Measurements from ENCODE around the gene RBM19.

RBM19 gene

DNA sequence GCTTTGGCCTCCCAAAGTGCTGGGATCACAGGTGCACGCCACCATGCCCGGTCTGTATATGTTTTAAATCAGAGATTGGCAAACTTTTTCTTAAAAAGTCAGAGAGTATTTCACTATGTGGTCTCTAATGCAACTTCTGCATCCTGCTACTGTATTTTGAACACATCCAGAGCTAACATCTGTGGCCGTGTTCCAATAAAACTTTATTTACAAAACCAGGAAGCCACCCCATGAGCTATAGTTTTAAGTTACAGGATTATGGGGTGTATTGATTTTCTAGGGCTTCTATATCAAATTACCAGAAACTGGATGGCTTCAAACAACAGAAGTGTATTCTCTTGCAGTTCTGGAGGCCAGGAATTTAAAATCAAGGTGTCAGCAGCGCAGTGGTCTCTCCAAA is 5.3 kb upstream of the RBM19 start:
- TF ChIP-seq CTCF (IDR thresholded peaks at IDR 0.05; ENCODE audit: borderline replicate concordance, control extremely low read depth, extremely low read depth, insufficient read depth, missing control alignments) = no peak
- DNase-seq (ENCODE audit: low spot score) = no peak
- in situ Hi-C loops (cut with MboI; ENCODE audit: low sequenced_read_pairs, unreplicated experiment) = no loop called here

DNA sequence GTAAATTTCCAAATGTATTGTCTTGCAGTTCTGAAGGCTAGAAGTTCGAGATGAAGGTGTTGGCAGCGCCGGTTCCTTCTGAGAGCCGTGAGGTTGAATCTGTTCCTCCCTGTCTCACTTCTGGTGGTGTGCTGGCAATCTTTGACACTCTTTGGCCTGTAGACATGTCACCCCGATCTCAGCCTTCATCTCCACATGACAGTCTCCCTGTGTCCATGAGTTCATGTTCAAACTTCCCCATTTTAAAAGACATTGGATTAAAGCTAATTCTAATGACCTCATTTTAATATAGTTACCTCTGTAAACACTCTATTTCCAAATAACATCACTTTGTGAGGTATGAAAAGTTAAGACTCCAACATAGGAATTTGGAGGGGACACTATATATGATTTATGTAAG is 4.1 kb upstream of the RBM19 start:
- in situ Hi-C loops (cut with MboI; ENCODE audit: low sequenced_read_pairs, unreplicated experiment) = no loop called here
- no peak for DNase-seq (ENCODE audit: low spot score)
- no peak for TF ChIP-seq CTCF (IDR thresholded peaks at IDR 0.05; ENCODE audit: borderline replicate concordance, control extremely low read depth, extremely low read depth, insufficient read depth, missing control alignments)

DNA sequence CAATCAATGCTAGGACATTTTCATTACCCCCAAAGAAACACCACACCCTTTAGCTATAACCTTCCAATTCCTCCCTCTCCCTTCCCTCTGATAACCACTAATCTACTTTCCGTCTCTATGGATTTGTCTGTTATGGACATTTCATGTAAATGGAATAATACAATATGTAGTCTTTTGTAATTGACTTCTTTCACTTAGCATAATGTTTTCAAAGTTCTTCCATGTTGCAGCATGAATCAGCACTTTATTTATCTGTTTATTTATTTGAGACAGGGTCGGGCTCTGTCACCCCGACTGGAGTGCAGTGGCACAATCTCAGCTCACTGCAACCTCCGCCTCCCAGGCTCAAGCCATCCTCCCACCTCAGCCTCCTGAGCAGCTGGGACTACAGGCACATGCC is 1.2 kb upstream of the RBM19 start:
- TF ChIP-seq CTCF (IDR thresholded peaks at IDR 0.05; ENCODE audit: borderline replicate concordance, control extremely low read depth, extremely low read depth, insufficient read depth, missing control alignments) = no peak
- in situ Hi-C loops (cut with MboI; ENCODE audit: low sequenced_read_pairs, unreplicated experiment) = no loop called here
- no peak for DNase-seq (ENCODE audit: low spot score)

- in situ Hi-C loops (cut with MboI; ENCODE audit: low sequenced_read_pairs, unreplicated experiment) = no loop called here
- no peak for DNase-seq (ENCODE audit: low spot score)
- no peak for TF ChIP-seq CTCF (IDR thresholded peaks at IDR 0.05; ENCODE audit: borderline replicate concordance, control extremely low read depth, extremely low read depth, insufficient read depth, missing control alignments)
These were observed 3.4 kb downstream of the RBM19 start for GRCh38 chr12:113962733-113963132.

DNA sequence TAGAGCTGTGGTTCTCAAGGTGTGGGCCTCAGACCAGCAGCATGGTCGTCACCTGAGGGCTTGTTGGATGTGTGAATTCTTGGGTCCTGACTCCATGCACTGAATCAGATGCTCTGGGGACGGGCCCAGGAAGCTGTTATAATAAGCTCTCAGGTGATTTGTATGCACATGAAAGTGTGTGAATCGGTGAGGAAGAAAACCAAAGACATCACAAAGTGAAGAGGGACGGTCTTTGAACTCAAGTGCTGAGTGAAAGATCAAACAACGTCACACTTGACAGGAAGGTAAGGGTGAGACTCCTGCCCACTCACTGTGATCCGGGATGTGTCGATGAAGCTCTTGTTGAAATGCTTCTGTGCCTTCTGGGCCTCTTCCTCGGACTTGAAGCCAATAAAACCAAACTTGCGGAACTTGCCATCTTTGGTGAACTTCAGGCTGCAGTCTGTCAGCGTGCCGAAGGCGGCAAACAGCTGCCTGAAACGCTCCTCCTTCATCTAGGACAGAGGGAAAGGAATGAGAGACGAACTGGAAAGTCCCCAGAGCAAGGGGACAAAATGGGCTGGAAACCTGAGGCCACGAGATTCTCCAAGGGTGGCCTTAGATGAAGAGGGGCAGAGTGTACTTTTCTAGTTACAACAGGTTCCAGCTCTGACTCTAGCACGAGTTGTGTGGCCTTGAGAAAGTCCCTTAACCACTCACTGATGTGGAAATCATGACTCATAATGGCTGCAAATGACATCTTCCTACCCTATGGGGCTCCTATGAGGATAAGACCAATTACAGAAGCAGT is 4.0 kb downstream of the RBM19 start:
- TF ChIP-seq CTCF (IDR thresholded peaks at IDR 0.05; ENCODE audit: borderline replicate concordance, control extremely low read depth, extremely low read depth, insufficient read depth, missing control alignments) = no peak
- peak; percentile 77 for DNase-seq (ENCODE audit: low spot score)
- in situ Hi-C loops (cut with MboI; ENCODE audit: low sequenced_read_pairs, unreplicated experiment) = no loop called here

GRCh38 chr12:113960030-113960429 is 6.1 kb downstream of the RBM19 start:
- in situ Hi-C loops (cut with MboI; ENCODE audit: low sequenced_read_pairs, unreplicated experiment) = no loop called here
- DNase-seq (ENCODE audit: low spot score) = no peak
- TF ChIP-seq CTCF (IDR thresholded peaks at IDR 0.05; ENCODE audit: borderline replicate concordance, control extremely low read depth, extremely low read depth, insufficient read depth, missing control alignments) = no peak

Measured in GM13976 (cell line).